HepG2 (cell line): Measurements from ENCODE around the gene CTBP1. TPM values are rescaled to one million over a fixed set of nuclear protein-coding genes. Genes with fewer than 3 reads are reported as not detected.

Experiments
- DZIP1 ChIP-seq: sonication (generic); formaldehyde crosslinking; IDR thresholded peaks from 2 replicates; pipeline ENCODE4 v1.5.0; 2020; ENCODE audit warnings: mild to moderate bottlenecking, missing genetic modification reagents
- HOXA5 ChIP-seq: sonication (generic); formaldehyde crosslinking; IDR thresholded peaks from 2 replicates; pipeline ENCODE4 v1.4.0; 2020; ENCODE audit warnings: missing genetic modification reagents
- HOXA7 ChIP-seq: sonication (generic); formaldehyde crosslinking; IDR thresholded peaks from 2 replicates; pipeline ENCODE4 v1.8.1; 2022; ENCODE audit warnings: mild to moderate bottlenecking, missing genetic modification reagents, moderate library complexity
- MIER2 ChIP-seq: IDR thresholded peaks from 2 replicates; pipeline ENCODE4 v1.6.1; 2016; ENCODE audit warnings: missing biosample characterization, missing genetic modification reagents
- MXD1 ChIP-seq: sonication (generic); formaldehyde crosslinking; IDR thresholded peaks from 2 replicates; pipeline ENCODE4 v1.4.0; 2020; ENCODE audit warnings: mild to moderate bottlenecking, missing genetic modification reagents
- RBFOX2 ChIP-seq: fragments of 200-400 bp; formaldehyde crosslinking; IDR thresholded peaks from 2 replicates; pipeline ENCODE4 v1.6.1; 2017; ENCODE audit warnings: low read depth, mild to moderate bottlenecking, low read length
- RERE ChIP-seq: IDR thresholded peaks from 2 replicates; pipeline ENCODE4 v1.6.1; 2016; ENCODE audit warnings: low read depth, missing genetic modification reagents, missing compliant biosample characterization
- TFDP1 ChIP-seq: IDR thresholded peaks from 2 replicates; pipeline ENCODE4 v1.6.1; 2016; ENCODE audit warnings: missing compliant biosample characterization, missing genetic modification reagents, borderline replicate concordance
- THAP7 ChIP-seq: sonication (generic); formaldehyde crosslinking; IDR thresholded peaks from 2 replicates; pipeline ENCODE4 v1.8.1; 2023; ENCODE audit warnings: mild to moderate bottlenecking, missing genetic modification reagents
- ZBTB7B ChIP-seq: sonication (generic); formaldehyde crosslinking; IDR thresholded peaks from 2 replicates; pipeline ENCODE4 v1.4.0; 2020; ENCODE audit warnings: missing genetic modification reagents
- ZNF292 ChIP-seq: sonication (generic); formaldehyde crosslinking; IDR thresholded peaks from 2 replicates; pipeline ENCODE4 v1.8.1; 2022; ENCODE audit warnings: mild to moderate bottlenecking, low read depth, missing genetic modification reagents, borderline replicate concordance
- ZNF329 ChIP-seq: sonication (generic); formaldehyde crosslinking; IDR thresholded peaks from 2 replicates; pipeline ENCODE4 v1.9.0; 2021; ENCODE audit warnings: low read depth, mild to moderate bottlenecking, missing genetic modification reagents
- ZNF619 ChIP-seq: sonication (generic); formaldehyde crosslinking; IDR thresholded peaks from 2 replicates; pipeline ENCODE4 v1.4.0; 2020; ENCODE audit warnings: mild to moderate bottlenecking, missing genetic modification reagents
- ZNF639 ChIP-seq: conservative IDR thresholded peaks from 2 replicates; pipeline ENCODE4 v1.6.1; 2018; ENCODE audit warnings: missing genetic modification reagents
- ZSCAN29 ChIP-seq: sonication (generic); formaldehyde crosslinking; conservative IDR thresholded peaks from 2 replicates; pipeline ENCODE4 v1.4.0; 2020; ENCODE audit warnings: mild to moderate bottlenecking, missing genetic modification reagents
- ZSCAN30 ChIP-seq: sonication (generic); formaldehyde crosslinking; IDR thresholded peaks from 2 replicates; pipeline ENCODE4 v1.5.0; 2020; ENCODE audit warnings: mild to moderate bottlenecking, missing genetic modification reagents
- polyA plus RNA-seq, 8 experiments: library from polyadenylated mRNA; depleted of rRNA in 3 of 8; stranded (reverse) in 7 of 8; unstranded in 1 of 8; fragments of >200 nt; fragmentation: Illumina TruSeq in 4 of 8; extraction: Trizol in 4 of 8; gene quantifications; 2 replicates each; pipeline versions ENCODE4 v1.2.1 to v1.2.3, GENCODE V29; 2011 to 2016; ENCODE audit warnings: low read depth in 4 of 8, missing spikeins in 1 of 8, mixed read lengths in 1 of 8; ENCODE audit not compliant: insufficient read depth in 1 of 8
- total RNA-seq, 5 experiments: library from RNA; depleted of rRNA; stranded (reverse); fragments of >200 nt; fragmentation: Illumina TruSeq; extraction: Trizol; gene quantifications; 2 replicates each; pipeline ENCODE4 v1.2.3, GENCODE V29; 2016; ENCODE audit warnings: low read depth in 1 of 5

Gene CTBP1
- total and polyA plus RNA-seq, 2 of the 13 experiments (the other 11 are each of a cell fraction or from before 2014, with no cell fraction given) = 78.5 to 112 TPM

- no peak for TF ChIP-seq DZIP1 (CRISPR knock-in tag)
- TF ChIP-seq MXD1 (CRISPR knock-in tag) = peak; percentile 70; the same call in 1 of the 2 replicates
- TF ChIP-seq TFDP1 (CRISPR knock-in tag) = peak; percentile 88; the same call in 1 of the 2 replicates
- 0 out of 2 replicates have a peak, but pooled peaks have one; percentile 28 for TF ChIP-seq THAP7 (CRISPR knock-in tag)
- TF ChIP-seq MIER2 (CRISPR knock-in tag) = no peak
- TF ChIP-seq ZNF619 (CRISPR knock-in tag) = no peak
- no peak for TF ChIP-seq HOXA7 (CRISPR knock-in tag)
- TF ChIP-seq ZSCAN30 (CRISPR knock-in tag) = no peak
- no peak for TF ChIP-seq RERE (CRISPR knock-in tag)
- no peak; the same call in 1 of the 2 replicates for TF ChIP-seq ZNF639 (CRISPR knock-in tag)
- TF ChIP-seq ZSCAN29 = no peak
- 0 out of 2 replicates have a peak, but pooled peaks have one; percentile 65 for TF ChIP-seq ZNF329
- peak; percentile 94 for TF ChIP-seq RBFOX2
- no peak for TF ChIP-seq HOXA5 (CRISPR knock-in tag)
- no peak for TF ChIP-seq ZNF292
- TF ChIP-seq ZBTB7B (CRISPR knock-in tag) = no peak
These were observed 40.6 kb upstream of the CTBP1 start, which contains the start of gene MAEA (continued) for GRCh38 chr4:1289207-1290164.
